ENCODE results near the gene XAB2.
"Not testable (repeated sequence)": the region's sequence is repeated elsewhere in the genome, so short reads cannot be mapped to it uniquely, and the experiment has no call there.

Gene XAB2

GRCh38 chr19:7650148-7650547 is 20.8 kb upstream of the XAB2 start:
- DNase-seq (ENCODE audit: low read depth in 3 of 3), result no peak

- DNase-seq (ENCODE audit: low read depth in 3 of 3), result no peak
Measured at GRCh38 chr19:7648265-7649014, 19.1 kb upstream of the XAB2 start.

- DNase-seq (ENCODE audit: low read depth in 3 of 3), result no peak
Measured at GRCh38 chr19:7647156-7647555, 17.8 kb upstream of the XAB2 start.

GRCh38 chr19:7646426-7646700 is 17.0 kb upstream of the XAB2 start:
- DNase-seq (ENCODE audit: low read depth in 3 of 3), result no peak

- no peak for DNase-seq (ENCODE audit: low read depth in 3 of 3)
Measured at GRCh38 chr19:7645656-7646425, 16.5 kb upstream of the XAB2 start.

GRCh38 chr19:7645163-7645562 is 15.8 kb upstream of the XAB2 start:
- DNase-seq (ENCODE audit: low read depth in 3 of 3), result no peak

- no peak for DNase-seq (ENCODE audit: low read depth in 3 of 3)
Measured at GRCh38 chr19:7644550-7644877, 15.2 kb upstream of the XAB2 start.

GRCh38 chr19:7643629-7644549 is 14.5 kb upstream of the XAB2 start:
- DNase-seq (ENCODE audit: low read depth in 3 of 3), result not testable (repeated sequence)

- DNase-seq (ENCODE audit: low read depth in 3 of 3), result no peak
Measured at GRCh38 chr19:7643031-7643415, 13.7 kb upstream of the XAB2 start.

- DNase-seq (ENCODE audit: low read depth in 3 of 3), result no peak
Measured at GRCh38 chr19:7642295-7643030, 13.1 kb upstream of the XAB2 start.

- DNase-seq (ENCODE audit: low read depth in 3 of 3), result no peak
Measured at GRCh38 chr19:7641290-7642276, 12.2 kb upstream of the XAB2 start.

- DNase-seq (ENCODE audit: low read depth in 3 of 3), result no peak
Measured at GRCh38 chr19:7640803-7641202, 11.5 kb upstream of the XAB2 start.

- DNase-seq (ENCODE audit: low read depth in 3 of 3), result no peak
Measured at GRCh38 chr19:7639863-7640348, 10.6 kb upstream of the XAB2 start.

- no peak for DNase-seq (ENCODE audit: low read depth in 3 of 3)
Measured at GRCh38 chr19:7638802-7639465, 9.6 kb upstream of the XAB2 start.

- no peak for DNase-seq (ENCODE audit: low read depth in 3 of 3)
Measured at GRCh38 chr19:7637374-7638256, 8.3 kb upstream of the XAB2 start.

GRCh38 chr19:7636691-7637373 is 7.5 kb upstream of the XAB2 start, which contains the start of gene STXBP2:
TSS of gene STXBP2 (plus strand) at chr19:7637110. CDS start at chr19:7637150, 40 bp downstream.
- DNase-seq (ENCODE audit: low read depth in 3 of 3), result peak; percentile 84 to 88 (median 86)

- DNase-seq (ENCODE audit: low read depth in 3 of 3), result no peak
Measured at GRCh38 chr19:7636317-7636690, 7.0 kb upstream of the XAB2 start.

- DNase-seq (ENCODE audit: low read depth in 3 of 3), result no peak
Measured at GRCh38 chr19:7635670-7636069, 6.3 kb upstream of the XAB2 start.

All from stimulated activated CD4-positive, alpha-beta T cell treated with anti-CD3 and anti-CD28 coated beads, TNF-alpha, amount 100 ng/mL, for 24 hours (primary cell).